ENCODE results near the gene TRIM5.

Gene TRIM5

DNA sequence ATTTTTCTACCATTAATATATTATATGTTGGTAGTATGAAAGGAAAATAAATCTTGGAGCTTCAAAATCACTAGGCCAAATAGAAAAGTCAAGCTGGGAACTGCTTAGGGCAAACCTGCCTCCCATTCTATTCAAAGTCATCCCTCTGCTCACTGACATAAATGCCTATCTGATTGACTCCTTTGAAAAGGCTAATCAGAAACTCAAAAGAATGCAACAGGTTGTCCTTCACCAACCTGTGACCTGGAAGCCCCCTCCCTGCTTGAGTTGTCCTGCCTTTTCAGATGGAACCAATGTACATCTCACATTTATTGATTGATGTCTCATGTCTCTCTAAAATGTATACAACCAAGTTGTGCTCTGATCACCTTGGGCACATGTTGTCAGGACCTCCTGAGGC is 63.3 kb downstream of the TRIM5 start:
- no peak for DNase-seq

GRCh38 chr11:5620651-5621521 is 64.0 kb downstream of the TRIM5 start:
- no peak for DNase-seq

- DNase-seq = no peak
Observed at GRCh38 chr11:5618807-5619206, 66.1 kb downstream of the TRIM5 start.

Data from activated effector memory CD4-positive, alpha-beta T cell treated with anti-CD3 and anti-CD28 coated beads, Interleukin-2, amount 50 U/mL, for 16 hours (primary cell).